ENCODE measurements around the gene ETFRF1.

ETFRF1 gene

DNA sequence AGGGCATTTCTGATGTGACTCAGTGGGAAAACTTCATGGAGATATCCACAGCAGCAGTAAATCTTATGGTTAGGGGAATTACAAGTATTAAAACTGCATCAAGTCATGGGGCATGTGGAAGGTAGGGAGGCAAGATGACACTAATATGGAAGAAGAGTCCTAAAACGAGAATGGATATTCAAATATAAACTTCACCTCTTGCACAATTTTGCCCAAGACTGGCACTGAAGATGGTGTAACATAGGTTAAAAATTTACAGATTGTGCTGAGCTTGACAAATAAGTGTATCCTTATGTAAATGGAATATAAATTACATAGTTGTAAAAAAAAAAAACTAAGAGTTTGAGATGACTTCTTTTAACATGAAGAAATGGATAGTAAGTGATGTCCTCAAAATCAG is 12.8 kb downstream of the ETFRF1 start:
- DNase-seq (ENCODE audit: low read depth): no peak
- TF ChIP-seq CTCF (conservative IDR thresholded peaks at IDR 0.05; ENCODE audit: low read length): no peak
- no peak overlapping the region for H3K4me3 ChIP-seq (ENCODE audit: low read length)

GRCh38 chr12:25208554-25208953 is 13.5 kb downstream of the ETFRF1 start:
- H3K4me3 ChIP-seq (ENCODE audit: low read length): no peak overlapping the region
- no peak for TF ChIP-seq CTCF (conservative IDR thresholded peaks at IDR 0.05; ENCODE audit: low read length)
- DNase-seq (ENCODE audit: low read depth): no peak

DNA sequence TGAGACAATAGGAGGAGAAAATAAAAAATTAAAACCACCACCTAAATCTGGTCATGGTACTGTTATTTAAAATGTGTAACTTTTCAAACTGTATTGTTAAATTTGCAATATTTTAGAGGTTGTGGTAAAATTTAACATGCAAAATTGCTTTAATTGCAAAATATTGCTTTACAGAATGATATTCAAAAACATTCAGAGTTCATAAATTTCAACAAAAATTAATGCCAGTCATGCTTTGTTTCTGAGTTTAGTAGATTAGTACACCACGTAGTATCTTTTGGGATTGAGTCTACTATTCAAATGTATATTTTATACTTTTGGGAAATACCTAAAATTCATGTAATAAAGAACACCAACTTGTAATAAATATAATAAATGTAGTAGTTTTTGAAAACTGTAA is 18.3 kb downstream of the ETFRF1 start:
- DNase-seq (ENCODE audit: low read depth): no peak
- TF ChIP-seq CTCF (conservative IDR thresholded peaks at IDR 0.05; ENCODE audit: low read length): no peak
- H3K4me3 ChIP-seq (ENCODE audit: low read length): no peak overlapping the region

GRCh38 chr12:25236190-25236589 is 41.2 kb downstream of the ETFRF1 start:
- DNase-seq (ENCODE audit: low read depth): peak; percentile 8
- no peak for TF ChIP-seq CTCF (conservative IDR thresholded peaks at IDR 0.05; ENCODE audit: low read length)
- H3K4me3 ChIP-seq (ENCODE audit: low read length): no peak overlapping the region

DNA sequence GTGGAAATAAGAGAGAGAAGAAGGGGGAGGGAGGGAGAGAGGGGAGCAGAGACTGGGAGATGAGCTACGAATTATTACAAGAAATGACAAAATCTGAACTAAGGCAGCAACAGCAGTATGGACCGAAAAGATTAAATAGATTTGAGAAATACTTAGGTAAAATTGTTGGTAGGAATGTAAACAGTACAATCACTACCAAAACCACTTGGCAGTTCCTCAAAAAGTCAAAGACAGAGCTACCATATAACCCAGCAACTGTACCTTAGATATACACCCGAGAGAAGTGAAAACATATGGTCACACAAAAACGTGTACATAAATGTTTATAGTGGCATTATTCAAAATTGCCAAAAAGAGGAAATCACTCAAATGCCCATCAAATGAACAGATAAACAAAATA is 41.6 kb downstream of the ETFRF1 start:
- no peak overlapping the region for H3K4me3 ChIP-seq (ENCODE audit: low read length)
- no peak for TF ChIP-seq CTCF (conservative IDR thresholded peaks at IDR 0.05; ENCODE audit: low read length)
- no peak for DNase-seq (ENCODE audit: low read depth)

DNA sequence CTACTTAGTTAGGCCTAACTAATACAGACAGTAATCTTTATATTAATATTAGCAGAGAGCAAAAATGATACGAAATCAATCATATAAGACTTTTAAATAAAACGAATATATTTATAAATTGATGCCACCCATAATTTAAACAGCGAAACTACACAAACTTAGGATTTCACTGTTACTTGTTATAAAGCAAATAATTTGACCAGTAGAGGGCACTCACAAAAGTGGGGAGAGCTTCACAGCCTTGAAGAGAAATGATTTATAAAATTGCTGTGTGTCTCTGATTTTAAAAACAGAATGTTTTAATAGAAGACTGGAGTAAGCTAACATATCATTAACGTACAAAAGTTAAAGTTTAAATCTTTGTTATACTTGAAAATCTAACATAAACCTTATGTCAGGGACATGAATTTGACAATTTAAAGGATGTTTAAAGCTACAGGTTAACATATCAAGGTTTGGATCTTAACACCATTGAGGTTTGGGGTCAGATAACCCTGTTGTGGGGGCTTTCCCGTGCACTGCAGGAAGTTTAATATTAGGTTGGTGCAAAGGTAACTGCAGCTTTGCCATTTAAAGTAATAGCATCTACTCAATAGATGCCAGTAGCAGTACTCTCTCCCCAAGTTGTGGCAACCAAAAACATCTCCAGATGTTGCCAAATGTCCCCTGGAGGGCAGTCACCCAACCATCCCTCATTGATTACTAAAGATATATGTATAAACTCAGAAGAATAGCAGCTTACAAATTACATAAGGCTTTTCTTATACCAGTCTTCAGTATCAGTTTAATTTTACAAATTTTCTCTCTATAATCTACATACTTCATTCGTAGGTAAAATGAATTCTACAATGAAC is 46.4 kb downstream of the ETFRF1 start:
- peak; percentile 71 for TF ChIP-seq CTCF (conservative IDR thresholded peaks at IDR 0.05; ENCODE audit: low read length)
- peak; percentile 70 for DNase-seq (ENCODE audit: low read depth)
- no peak overlapping the region for H3K4me3 ChIP-seq (ENCODE audit: low read length)

- no peak for DNase-seq (ENCODE audit: low read depth)
- no peak overlapping the region for H3K4me3 ChIP-seq (ENCODE audit: low read length)
- TF ChIP-seq CTCF (conservative IDR thresholded peaks at IDR 0.05; ENCODE audit: low read length): no peak
Observed at GRCh38 chr12:25242981-25243679, 48.1 kb downstream of the ETFRF1 start.
